Esophagus squamous epithelium (tissue), 5 donors: ENCODE data around the gene SPEM3. TPM values are rescaled to one million over a fixed set of nuclear protein-coding genes. Genes with fewer than 3 reads are reported as not detected.

Experiments
- DNase-seq: peaks from one replicate; lab custom pipeline; 2025; lab: John Stamatoyannopoulos, UW
- H3K27ac ChIP-seq, 4 donors: fragments of 200-600 bp; sonication (generic); one replicate each; pipeline ENCODE4 v1.5.1; 2016 to 2019; ENCODE audit warnings: mild to moderate bottlenecking in 1 of 4
- H3K27me3 ChIP-seq, 4 donors: fragments of 200-600 bp; sonication (generic); 1 replicate in 3 of 4; 2 replicates in 1 of 4; pipeline versions ENCODE4 v1.5.1 to v1.6.0; 2017 to 2021; ENCODE audit warnings: antibody characterized with exemption in 1 of 4
- H3K36me3 ChIP-seq, 3 donors: fragments of 200-600 bp; sonication (generic); one replicate each; pipeline ENCODE4 v1.5.1; 2016 to 2019
- H3K4me1 ChIP-seq, 3 donors: fragments of 200-600 bp; sonication (generic); one replicate each; pipeline ENCODE4 v1.5.1; 2017 to 2019
- H3K4me3 ChIP-seq, 4 donors: fragments of 200-600 bp; sonication (generic); 1 replicate in 3 of 4; 2 replicates in 1 of 4; pipeline ENCODE4 v1.5.1; 2016 to 2019; ENCODE audit warnings: mild to moderate bottlenecking in 2 of 4, moderate library complexity in 1 of 4
- H3K9me3 ChIP-seq, 3 donors: fragments of 200-600 bp; sonication (generic); one replicate each; pipeline ENCODE4 v1.5.1; 2016 to 2019
- POLR2A ChIP-seq, 4 donors: fragments of 450-650 bp; IDR thresholded peaks; one replicate each; pipeline ENCODE4 v1.6.1; 2017; ENCODE audit warnings: antibody characterized with exemption in 4 of 4, mild to moderate bottlenecking in 4 of 4, moderate library complexity in 3 of 4
- WGBS, 2 donors: methylation state at CpG; one replicate each; pipeline ENCODE4 v1.1.5; 2018; 5-methylcytosine and 5-hydroxymethylcytosine counted together
- intact Hi-C: fragments of 100-400 bp; cut with DNase I; formaldehyde crosslinking; loops from one replicate; pipeline ENCODE4 v1.15.0; 2022
- total RNA-seq, 4 donors: library from RNA; depleted of rRNA; stranded (reverse); fragments of >200 nt; gene quantifications; one replicate each; pipeline ENCODE4 v1.1.0, GENCODE V29; 2016
- TF ChIP-seq, protein P1 (sequence below), 6 experiments: fragments of 450-650 bp in 4 of 6; fragments of 200-600 bp in 2 of 6; sonication (generic) in 2 of 6; IDR thresholded peaks; one replicate each; pipeline ENCODE4 v1.5.1; 2016 to 2019; ENCODE audit warnings: antibody characterized with exemption in 6 of 6, mild to moderate bottlenecking in 4 of 6, moderate library complexity in 4 of 6
- donor health status: DM: yes; HTN: yes; CAD: no.

The SPEM3 gene
- total RNA-seq, 4 donors from 2014 or later, result not detected

DNA sequence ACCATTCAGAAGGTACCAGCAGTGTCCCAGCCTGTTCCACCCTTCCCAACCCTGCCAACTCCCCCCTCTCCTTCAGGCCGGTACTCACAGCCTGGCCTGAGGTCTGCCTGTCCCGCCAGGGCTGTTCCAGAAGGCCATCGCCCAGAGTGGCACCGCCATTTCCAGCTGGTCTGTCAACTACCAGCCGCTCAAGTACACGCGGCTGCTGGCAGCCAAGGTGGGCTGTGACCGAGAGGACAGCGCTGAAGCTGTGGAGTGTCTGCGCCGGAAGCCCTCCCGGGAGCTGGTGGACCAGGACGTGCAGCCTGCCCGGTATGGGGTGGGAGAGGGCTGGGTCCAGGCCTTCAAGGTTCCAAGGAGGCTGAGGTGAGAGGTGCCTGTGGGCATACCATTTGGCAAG lies 13.8 kb upstream of the SPEM3 start:
- H3K27me3 ChIP-seq, result no peaks in the 10 kb centered on the region
- no peaks in the 10 kb centered on the region for H3K9me3 ChIP-seq
- intact Hi-C loops, result no loop called here
- peaks cover 0 to 28% (median 0%) of the 10 kb centered on the region in 3 donors for H3K36me3 ChIP-seq
- DNase-seq, result no peak
- TF ChIP-seq, protein P1, sequence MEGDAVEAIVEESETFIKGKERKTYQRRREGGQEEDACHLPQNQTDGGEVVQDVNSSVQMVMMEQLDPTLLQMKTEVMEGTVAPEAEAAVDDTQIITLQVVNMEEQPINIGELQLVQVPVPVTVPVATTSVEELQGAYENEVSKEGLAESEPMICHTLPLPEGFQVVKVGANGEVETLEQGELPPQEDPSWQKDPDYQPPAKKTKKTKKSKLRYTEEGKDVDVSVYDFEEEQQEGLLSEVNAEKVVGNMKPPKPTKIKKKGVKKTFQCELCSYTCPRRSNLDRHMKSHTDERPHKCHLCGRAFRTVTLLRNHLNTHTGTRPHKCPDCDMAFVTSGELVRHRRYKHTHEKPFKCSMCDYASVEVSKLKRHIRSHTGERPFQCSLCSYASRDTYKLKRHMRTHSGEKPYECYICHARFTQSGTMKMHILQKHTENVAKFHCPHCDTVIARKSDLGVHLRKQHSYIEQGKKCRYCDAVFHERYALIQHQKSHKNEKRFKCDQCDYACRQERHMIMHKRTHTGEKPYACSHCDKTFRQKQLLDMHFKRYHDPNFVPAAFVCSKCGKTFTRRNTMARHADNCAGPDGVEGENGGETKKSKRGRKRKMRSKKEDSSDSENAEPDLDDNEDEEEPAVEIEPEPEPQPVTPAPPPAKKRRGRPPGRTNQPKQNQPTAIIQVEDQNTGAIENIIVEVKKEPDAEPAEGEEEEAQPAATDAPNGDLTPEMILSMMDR (IDR thresholded peaks at IDR 0.05), result no peak
- TF ChIP-seq POLR2A (IDR thresholded peaks at IDR 0.05), result no peak
- H3K27ac ChIP-seq, result no peak overlapping the region
- H3K4me3 ChIP-seq, result no peak overlapping the region
- H3K4me1 ChIP-seq, result no peaks in the 10 kb centered on the region
- whole genome bisulfite sequencing, 2 donors, result 93% methylated on average over 6 of the region's 14 CpGs; no CpG with 5 or more reads in 1 of the 2 donors

DNA sequence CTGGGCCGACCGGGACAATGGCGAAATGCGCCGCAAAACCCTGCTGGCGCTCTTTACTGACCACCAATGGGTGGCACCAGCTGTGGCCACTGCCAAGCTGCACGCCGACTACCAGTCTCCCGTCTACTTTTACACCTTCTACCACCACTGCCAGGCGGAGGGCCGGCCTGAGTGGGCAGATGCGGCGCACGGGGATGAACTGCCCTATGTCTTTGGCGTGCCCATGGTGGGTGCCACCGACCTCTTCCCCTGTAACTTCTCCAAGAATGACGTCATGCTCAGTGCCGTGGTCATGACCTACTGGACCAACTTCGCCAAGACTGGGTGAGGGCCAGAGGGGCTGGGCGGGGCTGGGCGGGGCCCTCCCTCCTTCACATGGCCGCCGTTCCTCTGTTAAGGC lies 12.9 kb upstream of the SPEM3 start:
- Histone ChIP-seq H3K27ac (no peak overlapping the region), H3K27me3 (no peaks in the 10 kb centered on the region), H3K4me3 (no peak overlapping the region), H3K4me1 (no peaks in the 10 kb centered on the region), H3K9me3 (no peaks in the 10 kb centered on the region), H3K36me3 (peaks cover 0 to 22% (median 0%) of the 10 kb centered on the region in 3 donors)
- 74 to 88% methylated on average over 5 to 6 of the region's 23 CpGs for WGBS, 2 donors
- TF ChIP-seq, protein P1 (IDR thresholded peaks at IDR 0.05), result no peak
- TF ChIP-seq POLR2A (IDR thresholded peaks at IDR 0.05), result no peak
- intact Hi-C loops, result no loop called here
- DNase-seq, result no peak

DNA sequence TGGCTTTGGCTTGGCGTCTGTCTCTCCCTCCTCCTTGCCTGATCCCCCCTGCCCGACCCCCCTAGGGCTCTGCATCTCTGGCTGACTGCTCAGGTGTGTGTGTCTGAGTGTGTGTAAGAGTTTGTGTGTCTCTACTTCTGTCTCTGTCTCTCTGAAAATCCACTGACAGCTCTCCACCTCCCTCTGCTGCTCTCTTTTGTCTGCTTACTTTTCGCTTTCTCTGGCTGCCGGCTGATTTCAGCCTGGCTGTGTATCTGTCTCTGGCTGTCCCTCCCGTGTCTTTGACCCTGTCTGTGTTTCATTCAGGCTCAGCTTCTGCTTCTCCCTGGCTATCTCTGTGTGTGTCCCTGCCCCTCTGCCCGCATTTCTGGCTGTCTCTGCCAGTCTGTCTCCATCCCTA lies 12.3 kb upstream of the SPEM3 start:
- TF ChIP-seq POLR2A (IDR thresholded peaks at IDR 0.05), result no peak
- Histone ChIP-seq H3K36me3 (peaks cover 0 to 22% (median 0%) of the 10 kb centered on the region in 3 donors), H3K9me3 (no peaks in the 10 kb centered on the region), H3K27ac (no peak overlapping the region), H3K27me3 (no peaks in the 10 kb centered on the region), H3K4me3 (no peak overlapping the region), H3K4me1 (no peaks in the 10 kb centered on the region)
- no peak for DNase-seq
- intact Hi-C loops, result no loop called here
- 70 to 82% methylated on average over 5 to 6 of the region's 6 CpGs for WGBS, 2 donors

DNA sequence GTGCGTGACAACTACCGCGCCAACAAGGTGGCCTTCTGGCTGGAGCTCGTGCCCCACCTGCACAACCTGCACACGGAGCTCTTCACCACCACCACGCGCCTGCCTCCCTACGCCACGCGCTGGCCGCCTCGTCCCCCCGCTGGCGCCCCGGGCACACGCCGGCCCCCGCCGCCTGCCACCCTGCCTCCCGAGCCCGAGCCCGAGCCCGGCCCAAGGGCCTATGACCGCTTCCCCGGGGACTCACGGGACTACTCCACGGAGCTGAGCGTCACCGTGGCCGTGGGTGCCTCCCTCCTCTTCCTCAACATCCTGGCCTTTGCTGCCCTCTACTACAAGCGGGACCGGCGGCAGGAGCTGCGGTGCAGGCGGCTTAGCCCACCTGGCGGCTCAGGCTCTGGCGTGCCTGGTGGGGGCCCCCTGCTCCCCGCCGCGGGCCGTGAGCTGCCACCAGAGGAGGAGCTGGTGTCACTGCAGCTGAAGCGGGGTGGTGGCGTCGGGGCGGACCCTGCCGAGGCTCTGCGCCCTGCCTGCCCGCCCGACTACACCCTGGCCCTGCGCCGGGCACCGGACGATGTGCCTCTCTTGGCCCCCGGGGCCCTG lies 11.5 kb upstream of the SPEM3 start:
- no peak for TF ChIP-seq POLR2A (IDR thresholded peaks at IDR 0.05)
- TF ChIP-seq, protein P1 (IDR thresholded peaks at IDR 0.05), result no peak
- no peak for DNase-seq

DNA sequence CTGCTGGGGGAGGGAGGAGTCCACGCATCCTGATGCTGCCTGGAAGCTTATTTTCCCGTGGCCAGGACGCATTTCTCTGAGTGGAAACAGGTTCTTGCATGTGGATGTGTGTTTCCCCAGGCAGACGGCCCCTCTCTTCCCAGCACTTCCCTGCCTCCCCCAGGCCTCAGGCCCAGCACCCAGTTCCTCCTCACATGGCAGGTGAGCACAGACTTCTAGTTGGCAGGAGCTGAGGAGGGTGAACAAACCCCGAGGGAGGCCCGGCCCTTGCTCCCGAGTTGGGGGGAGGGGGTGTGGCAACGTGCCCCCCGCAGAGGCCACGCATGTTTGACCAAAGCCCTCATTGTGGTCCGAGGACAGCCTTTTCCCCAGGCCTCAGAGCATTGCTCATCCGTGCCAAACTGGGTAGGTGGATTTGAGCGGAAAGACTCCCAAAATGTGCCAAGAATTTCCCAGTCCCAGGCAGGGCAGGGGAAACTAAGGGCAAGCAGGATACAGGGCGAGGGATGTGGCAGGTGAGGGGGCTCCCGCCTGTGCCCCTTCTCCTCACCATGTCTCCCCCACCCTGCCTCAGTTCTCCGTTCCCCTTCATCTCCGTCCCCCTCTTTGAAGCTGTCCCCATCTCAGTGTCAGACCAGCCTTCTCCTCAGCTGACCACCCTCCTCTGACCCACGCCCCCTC lies 10.0 kb upstream of the SPEM3 start:
- H3K27ac ChIP-seq, result no peak overlapping the region
- H3K36me3 ChIP-seq, result peaks cover 0 to 22% (median 0%) of the 10 kb centered on the region in 3 donors
- H3K4me3 ChIP-seq, result no peak overlapping the region
- WGBS, 2 donors, result 80% methylated on average over 2 to 10 of the region's 18 CpGs
- no peaks in the 10 kb centered on the region for H3K4me1 ChIP-seq
- no peaks in the 10 kb centered on the region for H3K27me3 ChIP-seq
- intact Hi-C loops, result no loop called here
- no peaks in the 10 kb centered on the region for H3K9me3 ChIP-seq
- TF ChIP-seq POLR2A (IDR thresholded peaks at IDR 0.05), result no peak
- TF ChIP-seq, protein P1 (IDR thresholded peaks at IDR 0.05), result no peak
- no peak for DNase-seq

More for the DNA sequence above, 11.5 kb upstream of the SPEM3 start:
- H3K4me3 ChIP-seq, result no peak overlapping the region
- no peak overlapping the region for H3K27ac ChIP-seq
- H3K27me3 ChIP-seq, result no peaks in the 10 kb centered on the region
- 90 to 93% methylated on average over 5 to 16 of the region's 54 CpGs for WGBS, 2 donors
- H3K4me1 ChIP-seq, result no peaks in the 10 kb centered on the region
- no peaks in the 10 kb centered on the region for H3K9me3 ChIP-seq
- peaks cover 0 to 22% (median 0%) of the 10 kb centered on the region in 3 donors for H3K36me3 ChIP-seq
- intact Hi-C loops, result no loop called here
